Fibroblast of lung (primary cell): ENCODE results near the gene ELMO1.

Experiments
- EZH2 ChIP-seq: IDR thresholded peaks from 2 replicates; pipeline ENCODE4 v1.5.1; 2012; ENCODE audit warnings: low read length, control low read depth, mild to moderate bottlenecking; ENCODE audit errors: missing control alignments
- TF ChIP-seq, protein P1 (sequence below), 2 donors: IDR thresholded peaks in 1 of 2; conservative IDR thresholded peaks in 1 of 2; 1 replicate in 1 of 2; 2 replicates in 1 of 2; pipeline ENCODE4 v1.5.1; 2011 to 2012; ENCODE audit warnings: low read length in 2 of 2, control low read depth in 1 of 2, inconsistent platforms in 1 of 2, low read depth in 1 of 2, mild to moderate bottlenecking in 1 of 2

DNA sequence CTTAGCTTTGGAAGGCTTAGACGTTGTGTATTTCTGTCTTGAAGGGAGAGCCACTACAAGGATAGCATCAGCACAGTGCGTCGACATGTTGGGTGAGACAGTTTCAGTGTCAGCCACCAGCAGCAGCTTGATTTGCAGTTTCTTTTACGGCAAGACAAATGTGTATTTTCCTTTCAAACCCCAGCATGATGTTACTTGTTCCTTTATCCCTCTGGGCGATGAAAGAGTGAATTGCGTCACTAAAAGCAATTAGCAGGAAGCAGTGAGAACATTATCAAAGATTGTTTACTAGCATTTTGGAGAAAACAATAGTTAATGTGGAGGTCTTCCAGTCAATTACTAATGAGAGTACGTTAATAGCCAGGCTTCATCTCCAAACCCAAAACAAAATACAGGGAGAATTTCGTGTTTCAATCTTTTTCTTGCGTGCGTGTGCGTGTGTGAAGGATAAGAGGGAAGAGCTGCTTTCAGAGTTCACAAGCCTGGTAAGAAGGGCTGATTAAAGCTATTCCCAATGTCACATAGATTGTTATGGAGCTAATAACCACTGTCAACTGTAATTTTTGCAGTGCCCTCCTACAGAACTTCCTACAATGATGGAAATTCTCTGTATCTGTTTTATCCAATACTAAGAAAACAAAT is 567.3 kb downstream of the ELMO1 start:
- TF ChIP-seq, protein P1, sequence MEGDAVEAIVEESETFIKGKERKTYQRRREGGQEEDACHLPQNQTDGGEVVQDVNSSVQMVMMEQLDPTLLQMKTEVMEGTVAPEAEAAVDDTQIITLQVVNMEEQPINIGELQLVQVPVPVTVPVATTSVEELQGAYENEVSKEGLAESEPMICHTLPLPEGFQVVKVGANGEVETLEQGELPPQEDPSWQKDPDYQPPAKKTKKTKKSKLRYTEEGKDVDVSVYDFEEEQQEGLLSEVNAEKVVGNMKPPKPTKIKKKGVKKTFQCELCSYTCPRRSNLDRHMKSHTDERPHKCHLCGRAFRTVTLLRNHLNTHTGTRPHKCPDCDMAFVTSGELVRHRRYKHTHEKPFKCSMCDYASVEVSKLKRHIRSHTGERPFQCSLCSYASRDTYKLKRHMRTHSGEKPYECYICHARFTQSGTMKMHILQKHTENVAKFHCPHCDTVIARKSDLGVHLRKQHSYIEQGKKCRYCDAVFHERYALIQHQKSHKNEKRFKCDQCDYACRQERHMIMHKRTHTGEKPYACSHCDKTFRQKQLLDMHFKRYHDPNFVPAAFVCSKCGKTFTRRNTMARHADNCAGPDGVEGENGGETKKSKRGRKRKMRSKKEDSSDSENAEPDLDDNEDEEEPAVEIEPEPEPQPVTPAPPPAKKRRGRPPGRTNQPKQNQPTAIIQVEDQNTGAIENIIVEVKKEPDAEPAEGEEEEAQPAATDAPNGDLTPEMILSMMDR (conservative IDR thresholded peaks at IDR 0.05 in 1 of 2, IDR thresholded peaks at IDR 0.05 in 1 of 2; ENCODE audit: low read depth in 1 of 2, low read length in 2 of 2): no peak
- no peak for TF ChIP-seq EZH2
